Umbilical cord (tissue), 2 donors: Measurements from ENCODE around the gene LRRC74B. TPM values are rescaled to one million over a fixed set of nuclear protein-coding genes. Genes with fewer than 3 reads are reported as not detected.
A peak's percentile ranks its signal among the peaks of the same experiment; 100 is the strongest.

Experiments used
- DNase-seq: peaks from one replicate; pipeline ENCODE4 v3.0.0-alpha.2; 2015; ENCODE audit warnings: low spot score
- total RNA-seq: library from RNA; depleted of rRNA; stranded (reverse); fragments of >200 nt; gene quantifications from one replicate; pipeline ENCODE4 v1.2.3, GENCODE V29; 2014; ENCODE audit warnings: low replicate concordance; ENCODE audit not compliant: insufficient read depth

The LRRC74B gene
- total RNA-seq, 1 donor from 2014 or later = 0.24 TPM

DNA sequence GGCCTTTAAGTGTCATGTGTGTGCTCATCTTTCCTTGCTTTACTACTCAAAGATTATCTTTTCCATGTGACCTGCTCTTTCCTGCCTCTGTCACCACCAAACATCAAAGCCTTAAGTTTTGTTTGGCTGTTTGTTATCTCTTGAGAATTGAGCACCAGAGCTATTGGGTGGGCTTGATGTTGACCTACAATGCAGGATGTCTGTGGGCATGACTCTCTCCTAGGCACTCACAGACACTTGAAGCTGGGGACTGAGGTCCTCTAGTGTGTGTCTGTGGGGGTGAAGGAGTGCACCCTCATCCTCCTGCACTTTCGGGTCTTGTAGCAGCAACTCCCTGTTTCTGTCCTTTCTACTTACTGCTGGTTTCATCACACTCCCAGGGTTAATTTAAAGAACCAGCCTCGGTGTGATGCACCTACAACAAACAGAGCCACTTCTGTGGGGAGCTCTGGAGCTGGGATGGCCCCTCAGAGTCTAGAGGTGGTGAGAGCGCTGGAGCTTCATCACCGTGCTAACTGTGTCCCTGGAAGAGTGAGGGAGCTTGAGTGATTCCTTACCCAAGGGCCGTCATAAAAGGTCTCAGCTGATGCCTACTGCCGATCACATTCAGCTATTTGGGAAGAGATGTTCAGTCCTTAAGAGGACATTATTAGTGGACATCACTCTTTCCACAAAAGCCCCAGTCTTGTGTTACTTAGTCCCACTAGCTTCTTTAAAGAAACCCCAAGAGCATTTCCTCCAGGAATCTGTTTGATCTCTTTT lies 56.3 kb downstream of the LRRC74B start:
- DNase-seq = no peak

- peak; percentile 50 for DNase-seq
These were observed 57.0 kb downstream of the LRRC74B start for GRCh38 chr22:21102659-21103267.

- no peak for DNase-seq
These were observed 57.9 kb downstream of the LRRC74B start for GRCh38 chr22:21103633-21104032.

DNA sequence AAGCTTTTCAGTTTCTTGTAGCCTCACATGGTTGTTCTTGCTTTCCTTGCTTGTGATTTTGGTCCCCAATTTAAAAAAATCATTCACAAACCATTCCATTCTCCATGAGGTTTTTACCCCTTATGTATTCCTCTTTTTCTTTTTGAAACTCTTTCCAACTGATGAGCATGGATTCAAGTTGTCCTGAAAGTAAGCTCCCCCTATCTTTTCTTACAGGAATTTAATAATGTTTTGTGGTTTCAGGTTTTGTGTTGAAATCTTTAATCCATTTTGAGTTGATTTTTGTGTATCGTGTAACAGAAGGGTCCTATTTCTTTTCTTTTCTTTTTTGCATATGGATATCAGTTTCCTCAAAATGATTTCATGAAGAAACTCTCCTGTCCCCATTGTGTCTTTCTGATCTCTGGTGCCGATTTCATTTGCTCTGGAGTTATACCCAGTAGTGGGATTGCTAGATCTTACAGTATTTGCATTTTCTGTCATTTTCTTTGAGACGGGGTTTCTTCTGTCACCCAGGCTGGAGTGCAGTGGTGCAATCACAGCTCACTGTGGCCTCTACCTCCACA lies 58.5 kb downstream of the LRRC74B start:
- DNase-seq = no peak

GRCh38 chr22:21105294-21105693 lies 59.5 kb downstream of the LRRC74B start:
- DNase-seq = no peak

- DNase-seq = no peak
These were observed 60.3 kb downstream of the LRRC74B start for GRCh38 chr22:21106000-21106399.

DNA sequence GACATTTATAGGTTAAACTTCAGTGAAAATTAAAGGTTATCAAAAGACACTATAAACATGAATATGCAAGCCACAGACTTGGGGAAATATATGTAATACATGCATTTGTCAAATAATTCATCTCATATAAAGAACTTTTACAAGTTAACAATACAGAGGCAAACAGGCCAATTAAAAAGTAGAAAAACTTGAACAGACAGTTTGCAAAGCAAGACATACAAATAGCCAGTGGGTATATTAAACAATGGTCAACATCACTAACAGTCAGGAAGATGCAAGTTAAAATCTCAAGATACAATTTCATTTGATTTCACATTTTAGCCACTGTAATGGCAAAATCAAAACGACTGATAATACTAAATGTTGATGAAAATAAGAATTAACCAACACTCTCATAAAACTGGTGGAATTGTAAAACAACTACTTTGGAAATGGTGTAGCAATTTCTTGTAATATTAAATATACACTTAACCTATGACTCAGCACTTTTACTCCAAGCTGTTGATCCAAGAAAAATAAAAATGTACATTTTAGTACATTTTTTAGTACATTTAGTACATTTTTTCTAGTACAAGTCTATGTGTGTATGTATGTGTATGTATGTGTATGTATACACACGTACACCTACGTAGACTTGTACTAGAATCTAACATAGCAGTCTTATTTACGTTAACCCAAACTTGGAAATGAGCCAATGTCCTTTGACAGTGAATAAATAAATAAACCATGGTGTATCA lies 62.8 kb downstream of the LRRC74B start:
- no peak for DNase-seq

Other genes starting within 250 kb of the LRRC74B start
- gene PI4KA, start 187.1 kb upstream of the LRRC74B start, total RNA-seq = 21.2 TPM
- gene SNAP29, start 186.9 kb upstream of the LRRC74B start, total RNA-seq = 5.1 TPM
- 37.1 TPM for gene CRKL, start 128.5 kb upstream of the LRRC74B start, total RNA-seq
- not detected for gene AIFM3, start 78.7 kb upstream of the LRRC74B start, total RNA-seq
- gene LZTR1, start 63.6 kb upstream of the LRRC74B start, total RNA-seq = 52.7 TPM
- gene THAP7, start 43.8 kb upstream of the LRRC74B start, total RNA-seq = 17.6 TPM
- 3.4 TPM for gene P2RX6, start 30.8 kb upstream of the LRRC74B start, total RNA-seq
- not detected for gene SLC7A4, start 13.4 kb upstream of the LRRC74B start, total RNA-seq